ENCODE data around the gene MEGF10. TPM values are rescaled to one million over a fixed set of nuclear protein-coding genes. Genes with fewer than 3 reads are reported as not detected.

The MEGF10 gene
- total RNA-seq, 3 donors from 2014 or later = 0.48 to 14.4 (median 2.3) TPM

GRCh38 chr5:127353796-127354195 is 63.2 kb downstream of the MEGF10 start:
- Histone ChIP-seq H3K27ac (no peak overlapping the region), H3K27me3 (no peaks in the 10 kb centered on the region), H3K4me1 (no peaks in the 10 kb centered on the region), H3K4me3 (no peak overlapping the region), H3K9me3 (no peaks in the 10 kb centered on the region), H3K36me3 (peaks cover 3% of the 10 kb centered on the region)
- TF ChIP-seq CTCF (IDR thresholded peaks at IDR 0.05) = no peak
- no peak for TF ChIP-seq POLR2AphosphoS5 (IDR thresholded peaks at IDR 0.05)
- TF ChIP-seq POLR2A (IDR thresholded peaks at IDR 0.05) = no peak
- intact Hi-C loops (cut with DNase I; ENCODE audit: low total_unique reads) = no loop called here
- DNase-seq (ENCODE audit: low spot score in 2 of 2) = no peak

GRCh38 chr5:127355337-127355736 is 64.7 kb downstream of the MEGF10 start:
- DNase-seq (ENCODE audit: low spot score in 2 of 2) = no peak
- intact Hi-C loops (cut with DNase I; ENCODE audit: low total_unique reads) = no loop called here
- no peak overlapping the region for H3K4me3 ChIP-seq
- no peak overlapping the region for H3K27ac ChIP-seq
- no peak for TF ChIP-seq CTCF (IDR thresholded peaks at IDR 0.05)
- TF ChIP-seq POLR2A (IDR thresholded peaks at IDR 0.05) = no peak
- TF ChIP-seq POLR2AphosphoS5 (IDR thresholded peaks at IDR 0.05) = no peak
- no peaks in the 10 kb centered on the region for H3K4me1 ChIP-seq
- H3K9me3 ChIP-seq = no peaks in the 10 kb centered on the region
- no peaks in the 10 kb centered on the region for H3K27me3 ChIP-seq
- H3K36me3 ChIP-seq = no peaks in the 10 kb centered on the region

- intact Hi-C loops (cut with DNase I; ENCODE audit: low total_unique reads) = no loop called here
Measured at GRCh38 chr5:127358284-127358683, 67.7 kb downstream of the MEGF10 start.

GRCh38 chr5:127358740-127359139 is 68.1 kb downstream of the MEGF10 start:
- no peak for DNase-seq (ENCODE audit: low spot score in 2 of 2)
- TF ChIP-seq POLR2AphosphoS5 (IDR thresholded peaks at IDR 0.05) = no peak
- no peak for TF ChIP-seq POLR2A (IDR thresholded peaks at IDR 0.05)
- TF ChIP-seq CTCF (IDR thresholded peaks at IDR 0.05) = no peak
- intact Hi-C loops (cut with DNase I; ENCODE audit: low total_unique reads) = no loop called here

More at GRCh38 chr5:127358284-127358683, 67.7 kb downstream of the MEGF10 start:
- H3K9me3 ChIP-seq = no peaks in the 10 kb centered on the region
- DNase-seq (ENCODE audit: low spot score in 2 of 2) = no peak
- no peaks in the 10 kb centered on the region for H3K36me3 ChIP-seq
- H3K27ac ChIP-seq = no peak overlapping the region
- no peak for TF ChIP-seq POLR2AphosphoS5 (IDR thresholded peaks at IDR 0.05)
- TF ChIP-seq POLR2A (IDR thresholded peaks at IDR 0.05) = no peak
- TF ChIP-seq CTCF (IDR thresholded peaks at IDR 0.05) = no peak
- H3K4me1 ChIP-seq = no peaks in the 10 kb centered on the region
- no peak overlapping the region for H3K4me3 ChIP-seq
- no peaks in the 10 kb centered on the region for H3K27me3 ChIP-seq

GRCh38 chr5:127359502-127359901 is 68.9 kb downstream of the MEGF10 start:
- Histone ChIP-seq H3K36me3 (no peaks in the 10 kb centered on the region), H3K9me3 (no peaks in the 10 kb centered on the region), H3K27ac (no peak overlapping the region), H3K4me3 (no peak overlapping the region), H3K4me1 (no peaks in the 10 kb centered on the region), H3K27me3 (no peaks in the 10 kb centered on the region)
- no peak for DNase-seq (ENCODE audit: low spot score in 2 of 2)
- TF ChIP-seq POLR2AphosphoS5 (IDR thresholded peaks at IDR 0.05) (no peak), CTCF (IDR thresholded peaks at IDR 0.05) (no peak), POLR2A (IDR thresholded peaks at IDR 0.05) (no peak)
- intact Hi-C loops (cut with DNase I; ENCODE audit: low total_unique reads) = no loop called here

More at GRCh38 chr5:127358740-127359139, 68.1 kb downstream of the MEGF10 start:
- Histone ChIP-seq H3K36me3 (no peaks in the 10 kb centered on the region), H3K4me3 (no peak overlapping the region), H3K9me3 (no peaks in the 10 kb centered on the region), H3K27me3 (no peaks in the 10 kb centered on the region), H3K4me1 (no peaks in the 10 kb centered on the region), H3K27ac (no peak overlapping the region)
